ENCODE results near the gene EXOSC2.

- TF ChIP-seq POLR2A (IDR thresholded peaks at IDR 0.05; ENCODE audit: low read depth, low read length) = no peak
- TF ChIP-seq POLR2AphosphoS5 (IDR thresholded peaks at IDR 0.05; ENCODE audit: low read depth, low read length) = no peak
- TF ChIP-seq TAF1 (IDR thresholded peaks at IDR 0.05; ENCODE audit: borderline replicate concordance, low read depth, low read length) = no peak
These were observed 32.0 kb upstream of the EXOSC2 start for GRCh38 chr9:130661451-130662098.

Data from GM12892 (cell line).